Spinal cord (tissue), 10 donors: ENCODE results near the gene AGMO. TPM values are rescaled to one million over a fixed set of nuclear protein-coding genes. Genes with fewer than 3 reads are reported as not detected.

Source experiments
- DNase-seq, 6 donors: peaks; one replicate each; pipeline versions ENCODE4 v3.0.0 to v3.0.0-alpha.2; 2013 to 2015; ENCODE audit warnings: low spot score in 6 of 6, low read depth in 4 of 6
- H3K27ac ChIP-seq: one replicate; pipeline ENCODE4 v1.5.1; 2013; ENCODE audit warnings: low read depth, low read length, control low read depth
- H3K27me3 ChIP-seq: one replicate; pipeline ENCODE4 v1.6.1; 2013; ENCODE audit warnings: low read length; ENCODE audit not compliant: control insufficient read depth, insufficient read depth
- H3K36me3 ChIP-seq: one replicate; pipeline ENCODE4 v1.6.1; 2013; ENCODE audit warnings: low read length; ENCODE audit not compliant: control insufficient read depth, insufficient read depth
- H3K4me1 ChIP-seq: one replicate; pipeline ENCODE4 v1.6.1; 2013; ENCODE audit warnings: low read length; ENCODE audit not compliant: control insufficient read depth, insufficient read depth
- H3K4me3 ChIP-seq: one replicate; pipeline ENCODE4 v1.5.1; 2013; ENCODE audit warnings: low read depth, low read length, control low read depth
- H3K9me3 ChIP-seq: one replicate; pipeline ENCODE4 v1.6.1; 2013; ENCODE audit warnings: low read length; ENCODE audit not compliant: control insufficient read depth, insufficient read depth
- WGBS: methylation state at CpG from one replicate; pipeline ENCODE4 v1.1.5; 2013; ENCODE audit warnings: missing lambda C conversion rate; ENCODE audit not compliant: insufficient coverage; 5-methylcytosine and 5-hydroxymethylcytosine counted together
- polyA plus RNA-seq, 2 donors: library from polyadenylated mRNA; unstranded; fragments of 120-200 nt; gene quantifications; one replicate each; pipeline ENCODE4 v1.2.1, GENCODE V29; 2013; ENCODE audit not compliant: insufficient read length in 2 of 2
- total RNA-seq, 2 donors: library from RNA; depleted of rRNA in 1 of 2; stranded (reverse); fragments of 120-200 nt in 1 of 2; fragments of >200 nt in 1 of 2; gene quantifications; one replicate each; pipeline versions ENCODE4 v1.2.3 to v1.2.4, GENCODE V29; 2013 to 2014
- donor health status: healthy.

AGMO gene
- total and polyA plus RNA-seq, 4 donors, result 0.30 to 2.9 (median 1.0) TPM

DNA sequence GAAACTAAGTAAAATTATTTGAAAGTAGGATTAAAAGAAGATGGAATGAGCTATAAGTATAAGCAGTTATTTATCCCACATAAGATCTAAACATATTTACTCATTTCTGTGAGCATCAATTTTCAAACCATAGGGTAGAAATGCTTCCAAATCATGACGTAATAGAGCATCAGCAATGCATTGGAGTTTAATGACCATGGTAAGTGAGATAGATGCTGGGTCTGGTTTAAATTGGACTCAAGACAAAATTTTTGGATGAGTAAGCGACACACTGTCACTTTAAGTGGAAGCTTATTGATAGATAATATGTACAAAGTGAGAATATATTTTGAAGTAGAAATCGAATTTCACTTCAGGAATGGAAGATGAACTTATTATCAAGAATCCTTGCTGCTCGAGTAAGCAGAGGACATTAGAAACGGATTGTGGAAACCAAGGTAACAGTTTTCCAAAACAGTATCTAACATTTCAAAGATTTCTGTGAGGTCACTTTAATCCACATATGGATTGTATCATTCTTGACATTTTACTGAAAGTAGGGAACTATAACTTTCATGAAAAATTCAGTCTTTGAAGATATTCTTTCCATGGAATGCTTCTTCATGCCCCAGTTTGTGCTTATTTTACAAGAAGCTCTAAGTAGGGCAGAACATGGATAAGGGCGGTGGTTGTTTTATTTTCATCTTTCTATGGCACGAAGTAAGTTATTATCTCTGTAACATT is 85.8 kb downstream of the AGMO start:
- Histone ChIP-seq H3K27me3 (no peaks in the 10 kb centered on the region), H3K4me1 (no peaks in the 10 kb centered on the region), H3K36me3 (no peaks in the 10 kb centered on the region), H3K9me3 (no peaks in the 10 kb centered on the region), H3K27ac (no peak overlapping the region), H3K4me3 (no peak overlapping the region)
- no peak for DNase-seq
- 93% methylated on average over 2 of the region's 7 CpGs for WGBS

DNA sequence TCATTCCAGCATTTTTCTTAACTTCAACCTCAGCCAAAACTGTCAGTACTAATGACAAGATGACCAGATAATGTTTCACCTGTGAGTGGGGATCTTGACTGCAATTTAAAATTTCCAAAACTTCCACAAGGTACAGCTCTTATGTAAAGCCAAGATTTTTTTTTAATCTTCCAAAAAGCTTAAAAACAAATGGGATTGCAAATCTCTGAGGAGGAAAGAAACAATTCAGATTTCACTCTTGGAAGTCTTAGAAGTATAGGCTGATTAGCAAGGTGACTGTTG is 90.2 kb downstream of the AGMO start:
- no peaks in the 10 kb centered on the region for H3K4me1 ChIP-seq
- no peaks in the 10 kb centered on the region for H3K27me3 ChIP-seq
- H3K27ac ChIP-seq, result no peak overlapping the region
- no peak for DNase-seq
- no peaks in the 10 kb centered on the region for H3K36me3 ChIP-seq
- no peak overlapping the region for H3K4me3 ChIP-seq
- no peaks in the 10 kb centered on the region for H3K9me3 ChIP-seq

DNA sequence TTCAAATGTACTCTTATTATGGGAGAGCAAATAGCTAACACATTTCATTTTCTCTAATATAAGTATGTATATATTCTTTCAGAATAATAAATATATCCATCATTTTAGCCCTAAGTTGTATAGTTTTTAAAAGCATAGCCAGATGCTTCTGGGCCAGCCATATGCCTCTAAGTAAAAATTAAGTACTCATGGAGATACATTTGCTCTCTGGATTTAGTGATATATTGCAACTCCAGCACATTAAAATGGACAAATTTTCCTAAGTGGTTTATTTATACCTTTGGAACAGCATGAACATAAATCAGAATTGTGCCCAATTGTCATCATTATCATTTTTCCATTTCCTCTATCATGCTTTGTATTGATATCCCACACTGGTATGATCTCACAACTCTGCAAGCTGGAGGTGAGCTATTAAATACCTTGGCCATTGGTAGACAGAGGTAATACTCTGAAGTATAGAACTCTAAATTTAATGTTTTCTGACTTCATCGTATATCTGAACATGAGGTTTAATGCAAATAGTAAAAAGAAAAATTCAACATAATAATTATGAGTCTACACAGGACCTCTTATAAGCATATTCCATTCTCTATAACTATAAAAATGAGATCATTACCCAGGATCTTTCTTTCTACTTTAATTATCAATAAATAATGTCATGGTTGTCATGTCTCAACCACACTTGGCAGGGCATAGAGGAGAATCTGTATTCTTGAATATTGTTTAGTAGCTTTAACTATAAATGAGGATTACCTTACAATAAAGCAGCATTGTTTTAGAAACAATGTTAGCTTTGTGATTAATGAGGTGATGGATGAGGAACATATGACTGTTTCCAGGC is 90.8 kb downstream of the AGMO start:
- Histone ChIP-seq H3K4me1 (no peaks in the 10 kb centered on the region), H3K9me3 (no peaks in the 10 kb centered on the region), H3K4me3 (no peak overlapping the region), H3K27me3 (no peaks in the 10 kb centered on the region), H3K36me3 (no peaks in the 10 kb centered on the region), H3K27ac (no peak overlapping the region)
- no peak for DNase-seq
- WGBS, result no CpG with 5 or more reads among the region's 1 CpG

DNA sequence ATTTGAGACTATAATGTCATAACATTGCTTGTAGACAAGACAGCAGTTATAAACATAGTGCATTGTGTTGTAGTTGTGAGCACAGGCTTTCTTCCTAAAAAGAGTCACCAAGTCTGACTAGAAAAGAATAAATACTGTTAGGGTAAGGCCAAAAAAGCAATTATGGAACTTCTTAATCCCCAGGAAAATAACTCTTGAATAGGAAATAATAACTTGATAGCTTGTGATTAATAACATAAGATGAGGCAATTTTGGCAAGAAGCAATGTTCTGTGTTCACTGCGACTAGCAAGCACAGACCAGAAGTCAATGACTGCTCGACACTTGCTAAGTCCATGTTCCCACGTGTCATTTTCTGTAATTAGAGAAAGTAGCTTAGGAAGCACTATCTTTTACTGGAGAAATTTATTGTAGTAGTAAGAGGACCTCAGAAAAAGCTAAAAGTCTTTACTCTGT is 97.1 kb downstream of the AGMO start:
- Histone ChIP-seq H3K4me3 (no peak overlapping the region), H3K36me3 (no peaks in the 10 kb centered on the region), H3K27me3 (no peaks in the 10 kb centered on the region), H3K9me3 (no peaks in the 10 kb centered on the region), H3K27ac (no peak overlapping the region), H3K4me1 (no peaks in the 10 kb centered on the region)
- DNase-seq, result no peak
- 86% methylated on average over 2 of the region's 3 CpGs for WGBS

DNA sequence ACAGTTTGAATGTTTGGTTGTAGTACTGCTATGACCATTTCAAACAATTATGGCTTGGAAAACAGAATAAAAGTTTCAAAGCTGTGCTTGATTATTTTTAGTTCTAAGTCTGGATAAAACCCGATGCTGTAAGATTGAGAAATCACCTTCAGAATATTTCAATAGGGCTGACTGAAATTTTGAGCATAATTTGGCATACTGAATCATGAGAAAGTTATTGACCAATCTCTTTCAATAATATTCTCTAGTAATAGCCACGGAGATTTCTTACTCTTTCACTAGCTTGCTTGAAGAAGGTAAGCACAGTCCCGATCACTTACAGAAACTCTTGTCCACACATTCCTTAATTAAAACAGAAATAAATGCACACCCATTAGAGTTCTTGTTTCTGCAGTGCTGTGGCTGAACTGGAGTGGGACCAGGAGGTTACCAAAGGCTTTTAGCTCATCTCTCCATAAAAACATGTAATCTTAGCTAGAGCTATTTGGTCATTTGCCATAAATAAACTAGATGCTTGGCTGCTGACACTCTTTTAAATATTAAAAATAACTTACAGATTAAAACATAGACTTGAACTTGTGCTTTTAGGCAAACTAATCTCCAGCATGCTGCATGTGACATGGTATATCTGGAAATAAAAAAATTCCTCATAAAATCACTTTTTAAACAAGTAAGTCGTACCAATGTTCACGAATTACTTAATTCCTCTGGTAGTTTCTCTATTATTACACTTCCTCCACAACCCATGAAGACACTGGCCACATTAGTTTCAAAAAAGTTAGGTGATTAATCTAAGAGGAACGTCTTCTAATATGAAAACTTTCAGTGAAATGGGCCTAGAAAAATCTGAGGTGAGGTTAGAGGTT is 97.8 kb downstream of the AGMO start:
- Histone ChIP-seq H3K4me3 (no peak overlapping the region), H3K27ac (no peak overlapping the region), H3K36me3 (no peaks in the 10 kb centered on the region), H3K4me1 (no peaks in the 10 kb centered on the region), H3K9me3 (no peaks in the 10 kb centered on the region), H3K27me3 (no peaks in the 10 kb centered on the region)
- no CpG with 5 or more reads among the region's 6 CpGs for WGBS
- DNase-seq, result no peak

DNA sequence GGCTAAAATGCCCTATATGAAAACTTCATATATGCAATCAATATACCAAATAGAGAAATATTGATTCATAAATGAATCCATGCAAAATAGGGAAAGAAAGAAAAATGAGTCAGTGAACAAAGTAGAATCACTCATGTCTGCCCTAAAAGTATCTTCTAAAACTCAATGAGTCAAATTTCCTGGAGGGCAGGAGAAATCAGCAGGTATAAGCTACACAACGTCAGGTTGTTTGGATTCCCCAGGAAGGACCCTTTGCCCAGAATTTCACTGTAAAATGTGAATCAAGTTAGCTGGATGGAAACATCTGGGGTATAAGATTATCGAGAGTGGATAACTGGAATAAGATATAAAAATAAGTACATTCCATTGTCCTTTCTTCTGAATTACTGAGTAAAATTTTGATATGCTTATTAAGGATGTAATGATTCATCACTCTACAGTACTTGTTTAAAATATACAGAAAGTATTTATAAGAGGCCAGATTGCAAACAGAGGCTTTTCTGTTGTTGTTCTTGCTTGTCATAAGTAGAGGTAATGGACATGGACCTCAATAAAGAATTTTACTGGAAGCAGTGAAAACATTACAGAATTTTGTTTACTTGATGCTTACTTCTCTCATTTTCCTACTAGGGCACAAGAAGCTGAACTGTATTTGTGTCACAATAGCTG is 99.0 kb downstream of the AGMO start:
- no peak for DNase-seq
- Histone ChIP-seq H3K4me3 (no peak overlapping the region), H3K36me3 (no peaks in the 10 kb centered on the region), H3K27ac (no peak overlapping the region), H3K4me1 (no peaks in the 10 kb centered on the region), H3K9me3 (no peaks in the 10 kb centered on the region), H3K27me3 (no peaks in the 10 kb centered on the region)
- whole genome bisulfite sequencing, result no CpG with 5 or more reads among the region's 2 CpGs

DNA sequence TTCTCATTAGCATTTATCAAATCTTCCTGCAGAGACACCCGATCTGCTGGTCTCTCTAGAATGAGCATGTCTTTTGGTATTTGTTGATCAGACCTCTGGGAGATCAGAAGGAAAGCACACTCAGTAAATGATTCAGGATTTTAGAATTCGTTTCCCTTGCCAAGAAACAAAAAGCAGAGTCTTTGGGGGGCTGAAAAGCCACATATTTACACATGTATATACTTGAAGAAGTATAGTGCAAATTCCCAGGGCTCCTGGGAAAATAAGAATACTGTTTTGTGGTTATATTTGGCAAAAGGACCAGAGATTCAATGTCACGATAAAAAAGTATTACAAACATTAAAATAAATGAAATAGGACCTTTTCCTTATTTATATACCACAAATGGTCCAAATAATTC is 100.2 kb downstream of the AGMO start:
- Histone ChIP-seq H3K9me3 (no peaks in the 10 kb centered on the region), H3K4me3 (no peak overlapping the region), H3K36me3 (no peaks in the 10 kb centered on the region), H3K27me3 (no peaks in the 10 kb centered on the region), H3K4me1 (no peaks in the 10 kb centered on the region), H3K27ac (no peak overlapping the region)
- no CpG with 5 or more reads among the region's 3 CpGs for WGBS
- no peak for DNase-seq

DNA sequence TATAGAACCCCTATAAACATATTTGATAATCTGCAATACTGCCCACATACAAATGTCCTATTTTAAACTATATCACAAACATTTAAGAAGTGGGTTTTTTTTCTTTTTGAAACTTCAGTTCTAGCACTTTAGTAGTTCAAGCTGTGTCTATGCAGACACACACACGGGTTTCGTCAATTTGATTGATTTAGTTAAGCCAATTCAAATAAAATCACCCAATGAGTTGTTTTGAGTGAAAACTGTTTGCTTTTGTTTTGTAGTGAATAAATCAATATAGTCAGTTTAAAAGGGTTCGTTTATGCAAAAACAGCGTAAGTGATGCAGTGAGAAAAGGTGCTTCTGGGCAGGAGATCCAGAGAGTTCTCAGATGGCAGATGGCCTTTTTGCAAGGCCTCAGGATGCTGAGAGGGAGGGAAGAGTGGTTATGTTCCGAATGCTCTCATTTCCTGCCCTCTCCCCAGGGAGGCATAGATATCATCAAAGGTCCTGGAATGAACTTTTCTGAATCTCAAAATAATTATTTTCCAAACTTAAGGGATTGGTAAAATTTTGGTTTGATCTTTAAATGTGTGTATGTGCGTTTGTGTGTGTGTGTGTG is 102.7 kb downstream of the AGMO start:
- 65% methylated on average over 2 of the region's 6 CpGs for WGBS
- H3K36me3 ChIP-seq, result no peaks in the 10 kb centered on the region
- no peak overlapping the region for H3K4me3 ChIP-seq
- no peaks in the 10 kb centered on the region for H3K9me3 ChIP-seq
- no peaks in the 10 kb centered on the region for H3K27me3 ChIP-seq
- H3K4me1 ChIP-seq, result no peaks in the 10 kb centered on the region
- peak in 1 of 6 donors; percentile 26 for DNase-seq
- no peak overlapping the region for H3K27ac ChIP-seq
